Measurements from ENCODE around the gene WDFY4.

- TF ChIP-seq CTCF (IDR thresholded peaks at IDR 0.05) (no peak), POLR2A (IDR thresholded peaks at IDR 0.05) (no peak), POLR2AphosphoS5 (IDR thresholded peaks at IDR 0.05) (no peak)
Observed at GRCh38 chr10:48902096-48902495, 217.4 kb downstream of the WDFY4 start.

All from gastroesophageal sphincter (tissue), 3 donors.